ENCODE measurements around the gene COX6A2.
"Not testable (repeated sequence)": the region's sequence is repeated elsewhere in the genome, so short reads cannot be mapped to it uniquely, and the experiment has no call there.

COX6A2 gene

GRCh38 chr16:31461921-31462804 is 34.0 kb upstream of the COX6A2 start:
- DNase-seq, result no peak

- no peak for DNase-seq
Measured at GRCh38 chr16:31461201-31461920, 33.2 kb upstream of the COX6A2 start.

GRCh38 chr16:31460582-31461002 is 32.4 kb upstream of the COX6A2 start:
- peak; percentile 86 for DNase-seq

GRCh38 chr16:31459687-31460581 is 31.8 kb upstream of the COX6A2 start:
- peak; percentile 100 for DNase-seq

- DNase-seq, result peak; percentile 99
Measured at GRCh38 chr16:31458844-31459686, 30.9 kb upstream of the COX6A2 start, which contains the start of gene ARMC5. Gene ARMC5, plus strand, starts transcription at chr16:31459501. Its CDS starts 24 bp downstream, at chr16:31459525.

- DNase-seq, result peak; percentile 80
Measured at GRCh38 chr16:31458073-31458843, 30.1 kb upstream of the COX6A2 start.

- no peak for DNase-seq
Measured at GRCh38 chr16:31456988-31457360, 28.8 kb upstream of the COX6A2 start.

GRCh38 chr16:31455601-31456314 is 27.6 kb upstream of the COX6A2 start:
- peak; percentile 73 for DNase-seq

GRCh38 chr16:31453255-31454204 is 25.4 kb upstream of the COX6A2 start:
- peak; percentile 79 for DNase-seq

GRCh38 chr16:31452631-31453106 is 24.5 kb upstream of the COX6A2 start:
- peak; percentile 51 for DNase-seq

- DNase-seq, result peak; percentile 77
Measured at GRCh38 chr16:31451681-31452351, 23.7 kb upstream of the COX6A2 start.

GRCh38 chr16:31451201-31451600 is 23.0 kb upstream of the COX6A2 start:
- DNase-seq, result no peak

GRCh38 chr16:31445931-31446330 is 17.8 kb upstream of the COX6A2 start:
- not testable (repeated sequence) for DNase-seq

GRCh38 chr16:31441956-31442355 is 13.8 kb upstream of the COX6A2 start:
- no peak for DNase-seq

- DNase-seq, result no peak
Measured at GRCh38 chr16:31440516-31441184, 12.5 kb upstream of the COX6A2 start.

GRCh38 chr16:31439519-31439918 is 11.4 kb upstream of the COX6A2 start:
- DNase-seq, result no peak

- DNase-seq, result not testable (repeated sequence)
Measured at GRCh38 chr16:31439023-31439422, 10.9 kb upstream of the COX6A2 start.

- DNase-seq, result no peak
Measured at GRCh38 chr16:31438414-31438813, 10.3 kb upstream of the COX6A2 start.

All from hematopoietic multipotent progenitor cell treated with erythropoietin and hydrocortisone succinate and interleukin-3 and kit ligand, for 6 days (in vitro differentiated cells).